ENCODE results near the gene GHR.

GHR gene

GRCh38 chr5:42745856-42746255 is 322.6 kb downstream of the GHR start:
- DNase-seq: no peak

GRCh38 chr5:42749020-42749419 is 325.8 kb downstream of the GHR start:
- DNase-seq: no peak

GRCh38 chr5:42750507-42750906 is 327.3 kb downstream of the GHR start:
- no peak for DNase-seq

- no peak for DNase-seq
Measured at GRCh38 chr5:42751044-42751443, 327.8 kb downstream of the GHR start.

GRCh38 chr5:42753099-42753498 is 329.9 kb downstream of the GHR start:
- no peak for DNase-seq

- DNase-seq: no peak
Measured at GRCh38 chr5:42756606-42757601, 333.7 kb downstream of the GHR start, which contains the start of gene CCDC152. Gene CCDC152, plus strand, starts transcription at chr5:42756818. Its CDS starts 2,304 bp downstream, at chr5:42759122.

- no peak for DNase-seq
Measured at GRCh38 chr5:42759456-42759855, 336.2 kb downstream of the GHR start.

GRCh38 chr5:42760426-42760825 is 337.2 kb downstream of the GHR start:
- DNase-seq: no peak

- DNase-seq: no peak
Measured at GRCh38 chr5:42761791-42762190, 338.6 kb downstream of the GHR start.

- DNase-seq: no peak
Measured at GRCh38 chr5:42767491-42768105, 344.4 kb downstream of the GHR start.

GRCh38 chr5:42768106-42768504 is 344.9 kb downstream of the GHR start:
- DNase-seq: no peak

- no peak for DNase-seq
Measured at GRCh38 chr5:42770003-42770402, 346.8 kb downstream of the GHR start.
